Body of pancreas (tissue), 4 donors: ENCODE results near the gene AVEN. TPM values are rescaled to one million over a fixed set of nuclear protein-coding genes. Genes with fewer than 3 reads are reported as not detected.
A peak's percentile ranks its signal among the peaks of the same experiment; 100 is the strongest.

Experiments
- ATAC-seq: fragments of 150-250 bp; one replicate; pipeline ENCODE4 v1.9.1; 2016
- DNase-seq, 4 donors: peaks; one replicate each; pipeline ENCODE4 v3.0.0-alpha.2; 2019
- H3K27ac ChIP-seq, 4 donors: fragments of 200-600 bp; sonication (generic); 1 replicate in 3 of 4; 2 replicates in 1 of 4; pipeline versions ENCODE4 v1.5.1 to v1.6.1; 2016 to 2019; ENCODE audit warnings: mild to moderate bottlenecking in 1 of 4, mixed read lengths in 1 of 4, moderate library complexity in 1 of 4
- H3K27me3 ChIP-seq, 2 donors: fragments of 200-600 bp; sonication (generic); one replicate each; pipeline ENCODE4 v1.6.0; 2016; ENCODE audit warnings: mild to moderate bottlenecking in 1 of 2
- H3K36me3 ChIP-seq, 2 donors: fragments of 200-600 bp; sonication (generic); replicated peaks in 1 of 2; 2 replicates each; pipeline ENCODE4 v1.5.1; 2016; ENCODE audit warnings: low read depth in 2 of 2; ENCODE audit not compliant: insufficient read depth in 1 of 2
- H3K4me1 ChIP-seq: fragments of 200-600 bp; sonication (generic); one replicate; pipeline ENCODE4 v1.6.0; 2016
- H3K4me3 ChIP-seq, 2 donors: fragments of 200-600 bp; sonication (generic); 1 replicate in 1 of 2; 2 replicates in 1 of 2; pipeline ENCODE4 v1.5.1; 2016 to 2019
- H3K9me3 ChIP-seq, 3 donors: fragments of 200-600 bp; sonication (generic); 1 replicate in 2 of 3; 2 replicates in 1 of 3; pipeline ENCODE4 v1.5.1; 2016
- POLR2A ChIP-seq, 3 donors: fragments of 450-650 bp; IDR thresholded peaks; one replicate each; pipeline ENCODE4 v1.6.1; 2016; ENCODE audit warnings: antibody characterized with exemption in 3 of 3, mild to moderate bottlenecking in 2 of 3
- WGBS, 2 donors: methylation state at CpG; one replicate each; pipeline ENCODE4 v1.1.5; 2017; 5-methylcytosine and 5-hydroxymethylcytosine counted together
- intact Hi-C: fragments of 100-400 bp; cut with DNase I; formaldehyde crosslinking; loops from one replicate; pipeline ENCODE4 v1.15.1; 2023
- total RNA-seq, 2 donors: library from RNA; depleted of rRNA; stranded (reverse); fragments of >200 nt; gene quantifications; one replicate each; pipeline ENCODE4 v1.1.0, GENCODE V29; 2016
- TF ChIP-seq, protein P1 (sequence below), 7 experiments: fragments of 450-650 bp in 4 of 7; fragments of 200-600 bp in 3 of 7; sonication (generic) in 3 of 7; IDR thresholded peaks; one replicate each; pipeline ENCODE4 v1.5.1; 2016 to 2019; ENCODE audit warnings: antibody characterized with exemption in 7 of 7

The AVEN gene
- total RNA-seq, 2 donors from 2014 or later = 10.5 to 12.2 TPM

DNA sequence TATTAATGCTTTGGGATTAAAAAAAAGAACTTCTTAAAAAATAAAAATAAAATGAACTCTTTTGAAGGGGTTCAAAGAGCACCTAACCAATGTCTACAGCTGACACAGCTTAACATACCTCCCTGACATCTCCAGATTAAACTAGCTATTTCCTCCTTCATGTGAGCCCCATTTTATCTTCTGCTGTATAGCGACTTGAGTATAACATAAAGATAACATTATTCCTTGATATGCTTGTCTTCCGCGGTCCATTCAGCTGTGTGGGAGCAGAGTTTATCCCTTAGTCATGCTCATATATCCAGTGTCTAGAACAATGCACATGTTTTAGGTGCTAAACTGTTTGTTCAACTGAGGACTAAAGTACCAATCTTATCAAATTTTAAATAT lies 78.5 kb downstream of the AVEN start:
- ATAC-seq (no peak), DNase-seq (no peak)
- H3K4me1 ChIP-seq = peaks cover 11% of the 10 kb centered on the region
- no peak overlapping the region for H3K27ac ChIP-seq
- WGBS, 2 donors = 45 to 51% methylated on average over 3 of the region's 3 CpGs
- intact Hi-C loops = no loop called here
- no peaks in the 10 kb centered on the region for H3K36me3 ChIP-seq
- H3K27me3 ChIP-seq = no peaks in the 10 kb centered on the region
- TF ChIP-seq, protein P1, sequence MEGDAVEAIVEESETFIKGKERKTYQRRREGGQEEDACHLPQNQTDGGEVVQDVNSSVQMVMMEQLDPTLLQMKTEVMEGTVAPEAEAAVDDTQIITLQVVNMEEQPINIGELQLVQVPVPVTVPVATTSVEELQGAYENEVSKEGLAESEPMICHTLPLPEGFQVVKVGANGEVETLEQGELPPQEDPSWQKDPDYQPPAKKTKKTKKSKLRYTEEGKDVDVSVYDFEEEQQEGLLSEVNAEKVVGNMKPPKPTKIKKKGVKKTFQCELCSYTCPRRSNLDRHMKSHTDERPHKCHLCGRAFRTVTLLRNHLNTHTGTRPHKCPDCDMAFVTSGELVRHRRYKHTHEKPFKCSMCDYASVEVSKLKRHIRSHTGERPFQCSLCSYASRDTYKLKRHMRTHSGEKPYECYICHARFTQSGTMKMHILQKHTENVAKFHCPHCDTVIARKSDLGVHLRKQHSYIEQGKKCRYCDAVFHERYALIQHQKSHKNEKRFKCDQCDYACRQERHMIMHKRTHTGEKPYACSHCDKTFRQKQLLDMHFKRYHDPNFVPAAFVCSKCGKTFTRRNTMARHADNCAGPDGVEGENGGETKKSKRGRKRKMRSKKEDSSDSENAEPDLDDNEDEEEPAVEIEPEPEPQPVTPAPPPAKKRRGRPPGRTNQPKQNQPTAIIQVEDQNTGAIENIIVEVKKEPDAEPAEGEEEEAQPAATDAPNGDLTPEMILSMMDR (IDR thresholded peaks at IDR 0.05) = no peak
- TF ChIP-seq POLR2A (IDR thresholded peaks at IDR 0.05) = no peak
- H3K9me3 ChIP-seq = no peaks in the 10 kb centered on the region
- no peak overlapping the region for H3K4me3 ChIP-seq

- intact Hi-C loops = no loop called here
- H3K27ac ChIP-seq = no peak overlapping the region
- 82 to 87% methylated on average over 7 of the region's 7 CpGs for WGBS, 2 donors
- no peak overlapping the region for H3K4me3 ChIP-seq
- peaks cover 8% of the 10 kb centered on the region for H3K4me1 ChIP-seq
- DNase-seq (no peak), ATAC-seq (no peak)
- no peaks in the 10 kb centered on the region for H3K27me3 ChIP-seq
- H3K9me3 ChIP-seq = no peaks in the 10 kb centered on the region
- TF ChIP-seq POLR2A (IDR thresholded peaks at IDR 0.05) = no peak
- TF ChIP-seq, protein P1 (IDR thresholded peaks at IDR 0.05) = no peak
- H3K36me3 ChIP-seq = no peaks in the 10 kb centered on the region
These were observed 79.0 kb downstream of the AVEN start for GRCh38 chr15:33959844-33960548.

DNA sequence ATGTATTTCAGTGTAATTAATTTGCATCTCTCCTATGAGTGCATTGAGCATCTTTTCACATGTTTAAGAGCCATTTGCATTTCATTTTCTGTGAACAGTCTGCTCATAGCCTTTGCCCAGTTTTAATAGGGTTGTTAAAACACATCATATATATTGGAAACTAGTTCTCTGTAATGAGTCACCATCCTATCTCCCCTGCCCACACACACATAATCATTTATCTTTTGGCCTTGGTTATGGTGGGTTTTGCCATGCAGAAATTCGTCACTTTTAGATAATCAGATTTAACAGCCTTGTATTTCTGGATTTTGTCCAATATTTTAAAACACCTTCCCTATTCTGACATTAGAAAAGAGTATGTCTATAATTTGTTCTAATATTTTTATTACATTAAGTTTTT lies 82.6 kb downstream of the AVEN start:
- H3K27ac ChIP-seq = no peak overlapping the region
- no peak for TF ChIP-seq POLR2A (IDR thresholded peaks at IDR 0.05)
- TF ChIP-seq, protein P1 (IDR thresholded peaks at IDR 0.05) = no peak
- H3K4me3 ChIP-seq = no peak overlapping the region
- DNase-seq (no peak), ATAC-seq (no peak)
- H3K36me3 ChIP-seq = no peaks in the 10 kb centered on the region
- H3K9me3 ChIP-seq = no peaks in the 10 kb centered on the region
- peaks cover 3% of the 10 kb centered on the region for H3K4me1 ChIP-seq
- 4 to 17% methylated on average over 1 of the region's 1 CpG for WGBS, 2 donors
- intact Hi-C loops = no loop called here
- H3K27me3 ChIP-seq = no peaks in the 10 kb centered on the region

- no peak for TF ChIP-seq POLR2A (IDR thresholded peaks at IDR 0.05)
- TF ChIP-seq, protein P1 (IDR thresholded peaks at IDR 0.05) = no peak
- no peaks in the 10 kb centered on the region for H3K9me3 ChIP-seq
- peak in 3 of 4 donors; percentile 19 to 29 (median 25) for DNase-seq
- H3K4me3 ChIP-seq = no peak overlapping the region
- intact Hi-C loops = no loop called here
- H3K4me1 ChIP-seq = peaks cover 3% of the 10 kb centered on the region
- H3K27ac ChIP-seq = no peak overlapping the region
- H3K36me3 ChIP-seq = no peaks in the 10 kb centered on the region
- H3K27me3 ChIP-seq = no peaks in the 10 kb centered on the region
- ATAC-seq = no peak
- WGBS, 2 donors = 71 to 76% methylated on average over 10 of the region's 10 CpGs
These were observed 83.1 kb downstream of the AVEN start for GRCh38 chr15:33955945-33956344.

- Histone ChIP-seq H3K36me3 (no peaks in the 10 kb centered on the region), H3K9me3 (no peaks in the 10 kb centered on the region), H3K27ac (no peak overlapping the region), H3K4me3 (no peak overlapping the region), H3K4me1 (peaks cover 6% of the 10 kb centered on the region), H3K27me3 (no peaks in the 10 kb centered on the region)
- no peak for DNase-seq
- intact Hi-C loops = no loop called here
- 86% methylated on average over 1 of the region's 1 CpG for WGBS, 2 donors
- TF ChIP-seq POLR2A (IDR thresholded peaks at IDR 0.05) = no peak
- TF ChIP-seq, protein P1 (IDR thresholded peaks at IDR 0.05) = no peak
- no peak for ATAC-seq
These were observed 92.9 kb downstream of the AVEN start for GRCh38 chr15:33946152-33946551.
